GM12878 (cell line): ENCODE measurements around the gene DIAPH2. TPM values are rescaled to one million over a fixed set of nuclear protein-coding genes. Genes with fewer than 3 reads are reported as not detected.

ENCODE experiments used
- ATAC-seq: fragments of 200-7000 bp; cut with Tn5 transposase; 3 replicates; pipeline ENCODE4 v1.9.1; 2020; ENCODE audit warnings: mild to moderate bottlenecking, moderate library complexity
- BruUV-seq: library from RNA; stranded (reverse); fragments of 400-500 nt; replicated peaks from 2 replicates; lab custom pipeline; 2021; lab: Mats Ljungman, UMichigan
- CTCF ChIA-PET: fragments of 300-600 bp; sonication (Branson Sonifier 250); formaldehyde crosslinking; extraction: SDS; loops from one replicate; lab custom pipeline; 2021; ENCODE audit warnings: inconsistent platforms; lab: Yijun Ruan, JAX
- POLR2A ChIA-PET: fragments of 350-600 bp; formaldehyde crosslinking; extraction: SDS; loops from one replicate; lab custom pipeline; 2021; ENCODE audit warnings: inconsistent platforms; lab: Charles Lee
- RAD21 ChIA-PET: fragments of 300-600 bp; sonication (Branson Sonifier 250); formaldehyde crosslinking; loops from one replicate; lab custom pipeline; 2023; ENCODE audit warnings: antibody characterized with exemption; ENCODE audit not compliant: unreplicated experiment; lab: Charles Lee
- SMC1A ChIA-PET: fragments of 300-600 bp; sonication (Branson Sonifier 250); formaldehyde crosslinking; loops from one replicate; lab custom pipeline; 2023; ENCODE audit not compliant: unreplicated experiment, uncharacterized antibody; lab: Charles Lee
- DNase-seq: peaks from one replicate; pipeline ENCODE4 v3.0.0-alpha.2; 2011; ENCODE audit warnings: low read depth, low spot score
- FAIRE-seq: peaks from 3 replicates; lab custom pipeline; 2011; peaks lifted over from hg19 to GRCh38; lab: Jason Lieb, UNC
- H2AFZ ChIP-seq: 2 replicates; pipeline ENCODE4 v1.6.0; 2011; ENCODE audit warnings: low read depth, low read length, control low read depth; ENCODE audit not compliant: control insufficient read depth
- H3K27ac ChIP-seq: 2 replicates; pipeline ENCODE4 v1.5.1; 2011; ENCODE audit warnings: control low read depth; ENCODE audit not compliant: control insufficient read depth, insufficient read depth
- H3K27me3 ChIP-seq, 2 experiments: replicated peaks in 1 of 2; 2 replicates each; pipeline versions ENCODE4 v1.6.0 to v1.6.1; 2011; ENCODE audit warnings: low read length in 1 of 2; ENCODE audit not compliant: control insufficient read depth in 2 of 2, insufficient read depth in 2 of 2
- H3K36me3 ChIP-seq, 2 experiments: 2 replicates each; pipeline ENCODE4 v1.5.1; 2011; ENCODE audit warnings: low read length in 1 of 2; ENCODE audit not compliant: control insufficient read depth in 2 of 2, insufficient read depth in 2 of 2
- H3K4me1 ChIP-seq: 2 replicates; pipeline ENCODE4 v1.6.1; 2011; ENCODE audit warnings: mild to moderate bottlenecking, low read length, moderate library complexity, mixed read lengths; ENCODE audit not compliant: control insufficient read depth, insufficient read depth
- H3K4me2 ChIP-seq: 2 replicates; pipeline ENCODE4 v1.6.0; 2011; ENCODE audit warnings: control low read depth; ENCODE audit not compliant: control insufficient read depth, insufficient read depth
- H3K4me3 ChIP-seq: fragments of 200-600 bp; sonication (generic); 2 replicates; pipeline ENCODE4 v1.5.1; 2016
- H3K79me2 ChIP-seq: 2 replicates; pipeline ENCODE4 v1.6.0; 2011; ENCODE audit warnings: low read length; ENCODE audit not compliant: control insufficient read depth, insufficient read depth
- H3K9ac ChIP-seq: 2 replicates; pipeline ENCODE4 v1.8.0; 2011; ENCODE audit warnings: low read length, control low read depth, mixed read lengths; ENCODE audit not compliant: control insufficient read depth, insufficient read depth
- H3K9me3 ChIP-seq: replicated peaks from 3 replicates; pipeline ENCODE4 v1.5.1; 2011; ENCODE audit warnings: mild to moderate bottlenecking, low read length; ENCODE audit not compliant: control insufficient read depth, insufficient read depth
- H4K20me1 ChIP-seq: 2 replicates; pipeline ENCODE4 v1.6.0; 2011; ENCODE audit not compliant: control insufficient read depth, insufficient read depth
- ATF7 ChIP-seq: fragments of 450-650 bp; IDR thresholded peaks from 2 replicates; pipeline ENCODE4 v1.6.1; 2016; ENCODE audit warnings: low read depth, mild to moderate bottlenecking
- CBFB ChIP-seq: IDR thresholded peaks from 2 replicates; pipeline ENCODE4 v1.6.1; 2016; ENCODE audit warnings: antibody characterized with exemption, low read depth
- FOS ChIP-seq: IDR thresholded peaks from 3 replicates; pipeline ENCODE4 v1.6.1; 2011; ENCODE audit warnings: borderline replicate concordance; ENCODE audit not compliant: insufficient read length; ENCODE audit errors: extremely low read depth
- HCFC1 ChIP-seq: fragments of 150-350 bp; IDR thresholded peaks from 2 replicates; pipeline ENCODE4 v1.6.1; 2014; ENCODE audit warnings: low read length
- MLLT1 ChIP-seq: fragments of 450-650 bp; IDR thresholded peaks from 2 replicates; pipeline ENCODE4 v1.6.1; 2016; ENCODE audit warnings: mild to moderate bottlenecking
- NFYA ChIP-seq: IDR thresholded peaks from 2 replicates; pipeline ENCODE4 v1.6.1; 2011; ENCODE audit warnings: low read depth, mild to moderate bottlenecking, low read length, improper control_type of control experiment, borderline replicate concordance
- NR2C2 ChIP-seq: IDR thresholded peaks from 2 replicates; pipeline ENCODE4 v1.6.1; 2011; ENCODE audit warnings: borderline replicate concordance, low read depth; ENCODE audit not compliant: control insufficient read depth, insufficient read length
- PRDM15 ChIP-seq: fragments of 450-650 bp; formaldehyde crosslinking; IDR thresholded peaks from 2 replicates; pipeline ENCODE4 v1.4.0; 2020; ENCODE audit warnings: mild to moderate bottlenecking, moderate library complexity
- SMAD5 ChIP-seq: IDR thresholded peaks from 2 replicates; pipeline ENCODE4 v1.6.1; 2016; ENCODE audit warnings: antibody characterized with exemption, low read depth
- TCF7 ChIP-seq: IDR thresholded peaks from 2 replicates; pipeline ENCODE4 v1.6.1; 2014; ENCODE audit warnings: antibody characterized with exemption, borderline replicate concordance
- USF2 ChIP-seq: IDR thresholded peaks from 2 replicates; pipeline ENCODE4 v1.6.1; 2011; ENCODE audit warnings: low read depth, low read length, improper control_type of control experiment, borderline replicate concordance
- ZNF24 ChIP-seq: fragments of 450-650 bp; IDR thresholded peaks from 2 replicates; pipeline ENCODE4 v1.6.1; 2017; ENCODE audit warnings: antibody characterized with exemption, mild to moderate bottlenecking
- ZSCAN29 ChIP-seq: fragments of 450-650 bp; IDR thresholded peaks from 2 replicates; pipeline ENCODE4 v1.6.1; 2017; ENCODE audit warnings: mild to moderate bottlenecking, moderate library complexity
- WGBS: methylation state at CpG from one replicate; pipeline ENCODE4 v1.1.6; 2016; ENCODE audit warnings: low lambda C conversion rate; ENCODE audit not compliant: insufficient replicate concordance, insufficient coverage; ENCODE audit errors: missing lambda C conversion rate; 5-methylcytosine and 5-hydroxymethylcytosine counted together
- in situ Hi-C: fragments of 300-500 bp; cut with MboI; formaldehyde crosslinking; loops from 9 replicates; pipeline ENCODE4 v1.14.3; 2018; ENCODE audit warnings: mixed read lengths
- intact Hi-C: fragments of 100-400 bp; cut with micrococcal nuclease; formaldehyde crosslinking; loops from one replicate; pipeline ENCODE4 v1.14.2; 2022; ENCODE audit not compliant: unreplicated experiment
- polyA plus RNA-seq, 11 experiments: library from polyadenylated mRNA; depleted of rRNA in 4 of 11; unstranded in 6 of 11; stranded (reverse) in 5 of 11; fragments of >200 nt; fragmentation: Nextera tagmentation in 4 of 11; fragmentation: Illumina TruSeq in 1 of 11; extraction: Ambion mirVana in 4 of 11; extraction: Trizol in 1 of 11; gene quantifications; 1 replicate in 1 of 11; 2 replicates in 10 of 11; pipeline versions ENCODE4 v1.2.1 to v1.2.3, GENCODE V29; 2011 to 2016; ENCODE audit warnings: inconsistent platforms in 2 of 11, missing spikeins in 2 of 11, low read depth in 1 of 11
- total RNA-seq, 4 experiments: library from RNA; depleted of rRNA in 3 of 4; stranded (reverse); fragments of >200 nt in 3 of 4; fragmentation: Illumina TruSeq in 1 of 4; extraction: Trizol in 1 of 4; gene quantifications; 2 replicates each; pipeline versions ENCODE4 v1.2.1 to v1.2.3, GENCODE V29; 2013 to 2021

The DIAPH2 gene
- total and polyA plus RNA-seq, 10 of the 15 experiments (the other 5 are each of a cell fraction or from before 2014, with no cell fraction given): 2.2 to 16.6 (median 8.8) TPM

- no peak overlapping the region for H3K27ac ChIP-seq
- no peaks in the 10 kb centered on the region for H3K27me3 ChIP-seq
- H3K36me3 ChIP-seq: no peaks in the 10 kb centered on the region
- no peak overlapping the region for H3K9ac ChIP-seq
- SMC1A ChIA-PET: no interaction called here
- intact Hi-C loops (no loop called here), in situ Hi-C loops (no loop called here)
- CTCF ChIA-PET: interaction anchor here (0.7 kb wide), 1 partner anchor 19 kb away, joined by 3 read pairs; no protein-coding TSS in a partner anchor
- ATAC-seq: no peak
- TF ChIP-seq USF2 (no peak), HCFC1 (no peak), MLLT1 (no peak), CBFB (no peak), ZNF24 (no peak), ZSCAN29 (no peak), ATF7 (no peak), SMAD5 (no peak), NR2C2 (no peak), FOS (no peak), NFYA (no peak), TCF7 (no peak), PRDM15 (CRISPR knock-in tag) (no peak)
- BruUV-seq: no TSS peak
- no peak for FAIRE-seq
- H2AFZ ChIP-seq: no peak overlapping the region
- no peak for DNase-seq
- H3K9me3 ChIP-seq: no peaks in the 10 kb centered on the region
- POLR2A ChIA-PET: interaction anchor here (0.7 kb wide), 1 partner anchor 19 kb away, joined by 9 read pairs; no protein-coding TSS in a partner anchor
- no peaks in the 10 kb centered on the region for H4K20me1 ChIP-seq
- no peak overlapping the region for H3K4me3 ChIP-seq
- no peak overlapping the region for H3K4me2 ChIP-seq
- RAD21 ChIA-PET: no interaction called here
- 19% methylated on average over 3 of the region's 3 CpGs for WGBS
- no peaks in the 10 kb centered on the region for H3K4me1 ChIP-seq
- no peaks in the 10 kb centered on the region for H3K79me2 ChIP-seq
Observed at GRCh38 chrX:97638621-97639020, 954.0 kb downstream of the DIAPH2 start.
